Measurements from ENCODE around the gene TMEM30A.

TMEM30A gene

GRCh38 chr6:75326557-75327258 is 42.1 kb upstream of the TMEM30A start:
- POLR2A ChIA-PET: interaction anchor here (0.8 kb wide), 1 partner anchor 42 kb away, joined by 3 read pairs; the partner anchor contains the start of gene TMEM30A
- no peak for DNase-seq (ENCODE audit: extremely low spot score)
- no peak for TF ChIP-seq HDGF (IDR thresholded peaks at IDR 0.05; ENCODE audit: borderline replicate concordance)
- no peak for TF ChIP-seq L3MBTL2 (conservative IDR thresholded peaks at IDR 0.05)
- no peak for TF ChIP-seq BHLHE40 (IDR thresholded peaks at IDR 0.05; ENCODE audit: borderline replicate concordance)
- TF ChIP-seq SUZ12 (IDR thresholded peaks at IDR 0.05): no peak
- TF ChIP-seq NFRKB (IDR thresholded peaks at IDR 0.05): no peak
- no peak for TF ChIP-seq TARDBP (IDR thresholded peaks at IDR 0.05)
- no peak for TF ChIP-seq ZNF384 (IDR thresholded peaks at IDR 0.05)
- CTCF ChIA-PET: no interaction called here

- CTCF ChIA-PET: no interaction called here
- DNase-seq (ENCODE audit: extremely low spot score): no peak
Measured at GRCh38 chr6:75318900-75319299, 34.3 kb upstream of the TMEM30A start.

GRCh38 chr6:75317503-75318206 is 33.1 kb upstream of the TMEM30A start:
- no peak for DNase-seq (ENCODE audit: extremely low spot score)
- no peak for TF ChIP-seq FOXA1 (IDR thresholded peaks at IDR 0.05)
- TF ChIP-seq ELF4 (IDR thresholded peaks at IDR 0.05): no peak
- ChIA-PET CTCF (interaction anchor here (0.9 kb wide), 1 partner anchor 17 kb away, joined by 5 read pairs; no protein-coding TSS in a partner anchor), POLR2A (no interaction called here)

More at GRCh38 chr6:75318900-75319299, 34.3 kb upstream of the TMEM30A start:
- TF ChIP-seq TARDBP (IDR thresholded peaks at IDR 0.05): no peak
- TF ChIP-seq SP1 (IDR thresholded peaks at IDR 0.05): no peak
- no peak for TF ChIP-seq HDGF (IDR thresholded peaks at IDR 0.05; ENCODE audit: borderline replicate concordance)
- TF ChIP-seq SUZ12 (IDR thresholded peaks at IDR 0.05): no peak
- TF ChIP-seq FOXA1 (IDR thresholded peaks at IDR 0.05): no peak
- TF ChIP-seq ELF4 (IDR thresholded peaks at IDR 0.05): no peak
- TF ChIP-seq FOXM1 (IDR thresholded peaks at IDR 0.05; ENCODE audit: borderline replicate concordance): no peak
- TF ChIP-seq LEF1 (IDR thresholded peaks at IDR 0.05; ENCODE audit: borderline replicate concordance): no peak
- TF ChIP-seq BHLHE40 (IDR thresholded peaks at IDR 0.05; ENCODE audit: borderline replicate concordance): no peak
- no peak for TF ChIP-seq PKNOX1 (IDR thresholded peaks at IDR 0.05)
- POLR2A ChIA-PET: interaction anchor here (0.9 kb wide), 1 partner anchor 33 kb away, joined by 4 read pairs; no protein-coding TSS in a partner anchor

GRCh38 chr6:75315978-75316377 is 31.4 kb upstream of the TMEM30A start:
- no peak for TF ChIP-seq ARNT (IDR thresholded peaks at IDR 0.05)
- TF ChIP-seq FOXA1 (IDR thresholded peaks at IDR 0.05): no peak
- TF ChIP-seq NFRKB (IDR thresholded peaks at IDR 0.05): no peak
- no peak for TF ChIP-seq SP1 (IDR thresholded peaks at IDR 0.05)
- no peak for TF ChIP-seq SUZ12 (IDR thresholded peaks at IDR 0.05)
- TF ChIP-seq BHLHE40 (IDR thresholded peaks at IDR 0.05; ENCODE audit: borderline replicate concordance): no peak
- no peak for TF ChIP-seq FOXK2 (IDR thresholded peaks at IDR 0.05)
- no peak for TF ChIP-seq ZNF384 (IDR thresholded peaks at IDR 0.05)
- no peak for TF ChIP-seq HDGF (IDR thresholded peaks at IDR 0.05; ENCODE audit: borderline replicate concordance)
- no peak for TF ChIP-seq ELF4 (IDR thresholded peaks at IDR 0.05)
- TF ChIP-seq LEF1 (IDR thresholded peaks at IDR 0.05; ENCODE audit: borderline replicate concordance): no peak
- TF ChIP-seq CTBP1 (IDR thresholded peaks at IDR 0.05; ENCODE audit: borderline replicate concordance): no peak
- DNase-seq (ENCODE audit: extremely low spot score): no peak
- ChIA-PET CTCF (no interaction called here), POLR2A (no interaction called here)

- TF ChIP-seq CTBP1 (IDR thresholded peaks at IDR 0.05; ENCODE audit: borderline replicate concordance): no peak
- no peak for TF ChIP-seq FOXK2 (IDR thresholded peaks at IDR 0.05)
- no peak for TF ChIP-seq ELF4 (IDR thresholded peaks at IDR 0.05)
- TF ChIP-seq TARDBP (IDR thresholded peaks at IDR 0.05): no peak
- TF ChIP-seq ZNF384 (IDR thresholded peaks at IDR 0.05): no peak
- TF ChIP-seq BHLHE40 (IDR thresholded peaks at IDR 0.05; ENCODE audit: borderline replicate concordance): no peak
- no peak for TF ChIP-seq NFRKB (IDR thresholded peaks at IDR 0.05)
- no peak for TF ChIP-seq L3MBTL2 (conservative IDR thresholded peaks at IDR 0.05)
- no peak for TF ChIP-seq SUZ12 (IDR thresholded peaks at IDR 0.05)
- TF ChIP-seq SP1 (IDR thresholded peaks at IDR 0.05): no peak
- TF ChIP-seq LEF1 (IDR thresholded peaks at IDR 0.05; ENCODE audit: borderline replicate concordance): no peak
- TF ChIP-seq FOXA1 (IDR thresholded peaks at IDR 0.05): no peak
- TF ChIP-seq PKNOX1 (IDR thresholded peaks at IDR 0.05): no peak
- TF ChIP-seq HDGF (IDR thresholded peaks at IDR 0.05; ENCODE audit: borderline replicate concordance): no peak
- no peak for TF ChIP-seq ARNT (IDR thresholded peaks at IDR 0.05)
- no peak for TF ChIP-seq FOXM1 (IDR thresholded peaks at IDR 0.05; ENCODE audit: borderline replicate concordance)
- ChIA-PET POLR2A (no interaction called here), CTCF (no interaction called here)
- no peak for DNase-seq (ENCODE audit: extremely low spot score)
Measured at GRCh38 chr6:75308250-75308988, 23.8 kb upstream of the TMEM30A start.

- CTCF ChIA-PET: interaction anchor here (0.7 kb wide), 1 partner anchor 217 kb away, joined by 3 read pairs; no protein-coding TSS in a partner anchor
- POLR2A ChIA-PET: no interaction called here
- no peak for DNase-seq (ENCODE audit: extremely low spot score)
- TF ChIP-seq NFRKB (IDR thresholded peaks at IDR 0.05) (no peak), ELF4 (IDR thresholded peaks at IDR 0.05) (no peak), SP1 (IDR thresholded peaks at IDR 0.05) (no peak)
Measured at GRCh38 chr6:75307364-75308004, 22.9 kb upstream of the TMEM30A start.

All from HEK293T (cell line).